HCT116 (cell line): ENCODE results near the gene CAMSAP3.

ENCODE experiments used
- CBX3 ChIP-seq: IDR thresholded peaks from 2 replicates; pipeline ENCODE4 v1.6.1; 2012; ENCODE audit warnings: low read depth
- EGR1 ChIP-seq: IDR thresholded peaks from 2 replicates; pipeline ENCODE4 v1.6.1; 2012; ENCODE audit warnings: low read depth
- EZH2 ChIP-seq: fragments of 200-600 bp; sonication (generic); IDR thresholded peaks from 2 replicates; pipeline ENCODE4 v1.6.1; 2017; ENCODE audit warnings: antibody characterized with exemption, mixed run types
- EZH2phosphoT487 ChIP-seq: fragments of 200-600 bp; IDR thresholded peaks from 2 replicates; pipeline ENCODE4 v1.6.1; 2018; ENCODE audit warnings: antibody characterized with exemption, borderline replicate concordance
- JUND ChIP-seq: IDR thresholded peaks from 2 replicates; pipeline ENCODE4 v1.6.1; 2012
- MAX ChIP-seq: IDR thresholded peaks from 2 replicates; pipeline ENCODE4 v1.6.1; 2012
- POLR2A ChIP-seq: IDR thresholded peaks from 2 replicates; pipeline ENCODE4 v1.7.0; 2011; ENCODE audit warnings: borderline replicate concordance; ENCODE audit not compliant: insufficient read depth, insufficient read length; ENCODE audit errors: extremely low read depth
- POLR2AphosphoS5 ChIP-seq: IDR thresholded peaks from 2 replicates; pipeline ENCODE4 v1.6.1; 2011; ENCODE audit warnings: mild to moderate bottlenecking, low read depth, low read length, moderate library complexity
- SIN3A ChIP-seq: IDR thresholded peaks from 2 replicates; pipeline ENCODE4 v1.6.1; 2012; ENCODE audit warnings: low read depth
- ZFX ChIP-seq: fragments of 450-650 bp; IDR thresholded peaks from 2 replicates; pipeline ENCODE4 v1.6.1; 2017
- TF ChIP-seq, protein P1 (sequence below), 3 experiments: fragments of 200-600 bp in 1 of 3; sonication (generic) in 1 of 3; IDR thresholded peaks in 2 of 3; conservative IDR thresholded peaks in 1 of 3; 2 replicates each; pipeline ENCODE4 v1.5.1; 2012 to 2017; ENCODE audit warnings: low read depth in 2 of 3, low read length in 2 of 3, antibody characterized with exemption in 1 of 3, borderline replicate concordance in 1 of 3, control low read depth in 1 of 3, mild to moderate bottlenecking in 1 of 3, mixed read lengths in 1 of 3, mixed run types in 1 of 3, moderate library complexity in 1 of 3; ENCODE audit not compliant: insufficient read depth in 1 of 3

DNA sequence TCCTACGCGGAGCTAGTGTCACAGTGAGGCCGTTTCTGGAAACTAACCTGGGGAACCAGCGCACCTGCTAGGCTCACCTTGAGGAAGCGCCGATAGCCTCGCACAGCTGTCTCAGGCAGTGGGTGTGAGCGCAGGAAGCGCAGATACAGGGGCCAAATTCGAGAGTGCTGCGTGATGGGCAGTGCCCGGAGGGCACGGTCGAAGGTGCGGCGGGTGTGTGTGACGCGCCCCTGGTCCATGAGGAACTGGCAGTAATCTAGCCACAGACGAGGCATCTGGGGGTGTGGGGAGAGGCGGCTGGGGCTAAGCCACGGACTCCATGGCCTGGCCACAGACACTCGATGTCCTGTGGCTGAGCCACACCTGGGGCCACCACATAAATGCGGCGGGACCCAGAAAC is 31.5 kb downstream of the CAMSAP3 start:
- TF ChIP-seq, protein P1, sequence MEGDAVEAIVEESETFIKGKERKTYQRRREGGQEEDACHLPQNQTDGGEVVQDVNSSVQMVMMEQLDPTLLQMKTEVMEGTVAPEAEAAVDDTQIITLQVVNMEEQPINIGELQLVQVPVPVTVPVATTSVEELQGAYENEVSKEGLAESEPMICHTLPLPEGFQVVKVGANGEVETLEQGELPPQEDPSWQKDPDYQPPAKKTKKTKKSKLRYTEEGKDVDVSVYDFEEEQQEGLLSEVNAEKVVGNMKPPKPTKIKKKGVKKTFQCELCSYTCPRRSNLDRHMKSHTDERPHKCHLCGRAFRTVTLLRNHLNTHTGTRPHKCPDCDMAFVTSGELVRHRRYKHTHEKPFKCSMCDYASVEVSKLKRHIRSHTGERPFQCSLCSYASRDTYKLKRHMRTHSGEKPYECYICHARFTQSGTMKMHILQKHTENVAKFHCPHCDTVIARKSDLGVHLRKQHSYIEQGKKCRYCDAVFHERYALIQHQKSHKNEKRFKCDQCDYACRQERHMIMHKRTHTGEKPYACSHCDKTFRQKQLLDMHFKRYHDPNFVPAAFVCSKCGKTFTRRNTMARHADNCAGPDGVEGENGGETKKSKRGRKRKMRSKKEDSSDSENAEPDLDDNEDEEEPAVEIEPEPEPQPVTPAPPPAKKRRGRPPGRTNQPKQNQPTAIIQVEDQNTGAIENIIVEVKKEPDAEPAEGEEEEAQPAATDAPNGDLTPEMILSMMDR (IDR thresholded peaks at IDR 0.05 in 2 of 3, conservative IDR thresholded peaks at IDR 0.05 in 1 of 3; ENCODE audit: borderline replicate concordance in 1 of 3, insufficient read depth in 1 of 3, low read depth in 2 of 3, low read length in 2 of 3): no peak
- TF ChIP-seq SIN3A: no peak
- TF ChIP-seq EZH2: no peak
- TF ChIP-seq POLR2A: no peak
- TF ChIP-seq CBX3: no peak
- no peak for TF ChIP-seq POLR2AphosphoS5
- TF ChIP-seq MAX: no peak
- TF ChIP-seq EZH2phosphoT487: no peak
- no peak for TF ChIP-seq EGR1
- no peak for TF ChIP-seq JUND
- TF ChIP-seq ZFX: no peak
